Upper lobe of left lung (tissue), 6 donors: ENCODE results near the gene IFNL2. TPM values are rescaled to one million over a fixed set of nuclear protein-coding genes. Genes with fewer than 3 reads are reported as not detected.
"Not testable (repeated sequence)": the region's sequence is repeated elsewhere in the genome, so short reads cannot be mapped to it uniquely, and the experiment has no call there.

Source experiments
- ATAC-seq, 2 donors: fragments of 200-7000 bp; cut with Tn5 transposase; one replicate each; pipeline ENCODE4 v1.9.1; 2022; ENCODE audit warnings: mild to moderate bottlenecking in 2 of 2, moderate library complexity in 2 of 2; ENCODE audit not compliant: low FRiP score in 2 of 2
- DNase-seq, 2 donors: peaks; one replicate each; pipeline ENCODE4 v3.0.0-alpha.2; 2019 to 2020
- H3K27ac ChIP-seq, 4 donors: fragments of 200-600 bp; sonication (generic); one replicate each; pipeline ENCODE4 v1.5.1; 2016 to 2019
- H3K27me3 ChIP-seq, 4 donors: fragments of 200-600 bp; sonication (generic); one replicate each; pipeline ENCODE4 v1.5.1; 2017 to 2019
- H3K36me3 ChIP-seq, 4 donors: fragments of 200-600 bp; sonication (generic); one replicate each; pipeline ENCODE4 v1.5.1; 2016 to 2019
- H3K4me1 ChIP-seq, 4 donors: fragments of 200-600 bp; sonication (generic); one replicate each; pipeline ENCODE4 v1.5.1; 2018 to 2019
- H3K4me3 ChIP-seq, 4 donors: fragments of 200-600 bp; sonication (generic); one replicate each; pipeline ENCODE4 v1.5.1; 2017 to 2019; ENCODE audit warnings: mild to moderate bottlenecking in 2 of 4, moderate library complexity in 1 of 4
- H3K9me3 ChIP-seq, 4 donors: fragments of 200-600 bp; sonication (generic); one replicate each; pipeline ENCODE4 v1.5.1; 2018 to 2019
- EP300 ChIP-seq, 4 donors: sonication (generic); formaldehyde crosslinking; IDR thresholded peaks; one replicate each; pipeline ENCODE4 v1.5.1; 2017; ENCODE audit warnings: antibody characterized with exemption in 4 of 4, control low read depth in 2 of 4
- POLR2A ChIP-seq, 4 donors: fragments of 450-650 bp; IDR thresholded peaks; one replicate each; pipeline ENCODE4 v1.5.1; 2016 to 2017; ENCODE audit warnings: antibody characterized with exemption in 4 of 4, mild to moderate bottlenecking in 2 of 4
- POLR2AphosphoS5 ChIP-seq, 2 donors: sonication (generic); formaldehyde crosslinking; IDR thresholded peaks; one replicate each; pipeline ENCODE4 v1.5.1; 2017; ENCODE audit warnings: antibody characterized with exemption in 2 of 2
- WGBS, 2 donors: methylation state at CpG; one replicate each; pipeline ENCODE4 v1.1.5; 2017 to 2018; 5-methylcytosine and 5-hydroxymethylcytosine counted together
- total RNA-seq, 6 donors: library from RNA; depleted of rRNA in 4 of 6; stranded (reverse); fragments of >200 nt in 4 of 6; gene quantifications; one replicate each; pipeline versions ENCODE4 v1.1.0 to v1.2.1, GENCODE V29; 2016 to 2021
- TF ChIP-seq, protein P1 (sequence below), 6 experiments: fragments of 450-650 bp in 4 of 6; fragments of 200-600 bp in 2 of 6; sonication (generic) in 2 of 6; IDR thresholded peaks; one replicate each; pipeline ENCODE4 v1.5.1; 2016 to 2019; ENCODE audit warnings: antibody characterized with exemption in 6 of 6
- donor health status: DM: no; HTN: no; CAD: no; lungs with moderate emphysema.
- donor health status: DM: no; HTN: yes; CAD: no; lungs with severe emphysema.

The IFNL2 gene
- total RNA-seq, 6 donors from 2014 or later, result not detected

DNA sequence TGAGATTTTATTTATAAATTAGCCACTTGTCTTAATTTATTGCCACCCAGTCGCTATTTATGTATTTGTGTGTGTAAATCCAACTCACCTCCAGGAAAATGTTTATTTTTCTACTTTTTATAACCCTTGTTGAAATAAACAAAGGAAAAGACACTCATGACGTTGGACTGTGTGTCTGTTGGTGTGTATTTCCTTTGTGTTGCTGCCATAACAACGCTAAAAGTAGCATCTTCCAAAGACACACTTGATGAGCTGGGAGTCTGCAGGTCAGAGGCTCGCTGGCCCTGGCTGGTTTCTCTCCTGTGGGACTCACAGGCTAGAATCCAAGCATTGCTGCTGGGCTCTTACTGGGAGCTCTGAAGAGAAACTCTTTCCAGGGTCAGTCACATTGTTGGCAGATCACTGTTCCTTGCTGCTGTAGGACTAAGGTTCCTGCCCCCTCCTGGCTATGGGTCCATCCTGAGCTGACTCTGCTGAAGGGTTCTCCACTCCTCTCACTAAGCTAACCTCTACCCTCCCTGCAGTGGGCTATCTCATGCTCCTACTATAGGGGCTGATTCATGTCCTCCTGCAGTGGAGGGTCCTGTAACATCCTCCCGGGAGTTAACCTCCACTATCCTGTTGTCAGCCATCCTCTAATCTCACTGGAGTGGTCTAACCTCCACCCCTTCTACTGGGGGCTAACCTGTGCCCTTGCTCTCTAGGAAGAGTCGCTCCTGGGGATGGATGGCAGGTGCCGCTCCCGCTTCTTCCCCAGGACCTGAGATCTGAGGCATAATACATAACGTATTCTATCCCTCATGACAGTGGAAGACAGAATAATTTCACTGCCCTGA is 2.1 kb downstream of the IFNL2 start:
- H3K4me1 ChIP-seq, result peaks cover 0 to 3% (median 2%) of the 10 kb centered on the region in 4 donors
- H3K4me3 ChIP-seq, result no peak overlapping the region
- no peak for DNase-seq
- no peak for ATAC-seq
- no peaks in the 10 kb centered on the region for H3K36me3 ChIP-seq
- H3K9me3 ChIP-seq, result no peaks in the 10 kb centered on the region
- WGBS, 2 donors, result 66 to 79% methylated on average over 9 of the region's 9 CpGs
- H3K27ac ChIP-seq, result no peak overlapping the region
- TF ChIP-seq EP300 (IDR thresholded peaks at IDR 0.05), result no peak
- no peak for TF ChIP-seq POLR2AphosphoS5 (IDR thresholded peaks at IDR 0.05)
- TF ChIP-seq, protein P1, sequence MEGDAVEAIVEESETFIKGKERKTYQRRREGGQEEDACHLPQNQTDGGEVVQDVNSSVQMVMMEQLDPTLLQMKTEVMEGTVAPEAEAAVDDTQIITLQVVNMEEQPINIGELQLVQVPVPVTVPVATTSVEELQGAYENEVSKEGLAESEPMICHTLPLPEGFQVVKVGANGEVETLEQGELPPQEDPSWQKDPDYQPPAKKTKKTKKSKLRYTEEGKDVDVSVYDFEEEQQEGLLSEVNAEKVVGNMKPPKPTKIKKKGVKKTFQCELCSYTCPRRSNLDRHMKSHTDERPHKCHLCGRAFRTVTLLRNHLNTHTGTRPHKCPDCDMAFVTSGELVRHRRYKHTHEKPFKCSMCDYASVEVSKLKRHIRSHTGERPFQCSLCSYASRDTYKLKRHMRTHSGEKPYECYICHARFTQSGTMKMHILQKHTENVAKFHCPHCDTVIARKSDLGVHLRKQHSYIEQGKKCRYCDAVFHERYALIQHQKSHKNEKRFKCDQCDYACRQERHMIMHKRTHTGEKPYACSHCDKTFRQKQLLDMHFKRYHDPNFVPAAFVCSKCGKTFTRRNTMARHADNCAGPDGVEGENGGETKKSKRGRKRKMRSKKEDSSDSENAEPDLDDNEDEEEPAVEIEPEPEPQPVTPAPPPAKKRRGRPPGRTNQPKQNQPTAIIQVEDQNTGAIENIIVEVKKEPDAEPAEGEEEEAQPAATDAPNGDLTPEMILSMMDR (IDR thresholded peaks at IDR 0.05), result no peak
- no peak for TF ChIP-seq POLR2A (IDR thresholded peaks at IDR 0.05)
- peaks cover 0 to 5% (median 1%) of the 10 kb centered on the region in 4 donors for H3K27me3 ChIP-seq

DNA sequence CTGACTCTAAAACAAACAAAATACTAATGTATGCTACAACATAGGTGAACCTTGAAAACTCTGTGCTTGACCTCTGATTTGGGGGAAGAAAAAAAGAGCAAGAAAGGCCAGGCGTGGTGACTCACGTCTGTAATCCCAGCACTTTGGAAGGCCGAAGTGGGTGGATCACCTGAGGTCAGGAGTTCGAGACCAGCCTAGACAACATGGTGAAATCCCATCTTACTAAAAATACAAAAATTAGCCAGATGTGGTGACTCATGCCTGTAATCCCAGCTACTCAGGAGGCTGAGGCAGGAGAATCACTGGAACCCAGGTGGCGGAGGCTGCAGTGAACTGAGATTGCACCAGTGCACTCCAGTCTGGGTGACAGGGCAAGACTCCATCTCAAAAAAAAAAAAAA is 5.7 kb downstream of the IFNL2 start:
- not testable (repeated sequence) for H3K9me3 ChIP-seq, H3K4me3 ChIP-seq, H3K36me3 ChIP-seq, H3K27ac ChIP-seq, H3K4me1 ChIP-seq, ATAC-seq, H3K27me3 ChIP-seq, DNase-seq
- WGBS, 2 donors, result 92 to 97% methylated on average over 5 of the region's 5 CpGs

DNA sequence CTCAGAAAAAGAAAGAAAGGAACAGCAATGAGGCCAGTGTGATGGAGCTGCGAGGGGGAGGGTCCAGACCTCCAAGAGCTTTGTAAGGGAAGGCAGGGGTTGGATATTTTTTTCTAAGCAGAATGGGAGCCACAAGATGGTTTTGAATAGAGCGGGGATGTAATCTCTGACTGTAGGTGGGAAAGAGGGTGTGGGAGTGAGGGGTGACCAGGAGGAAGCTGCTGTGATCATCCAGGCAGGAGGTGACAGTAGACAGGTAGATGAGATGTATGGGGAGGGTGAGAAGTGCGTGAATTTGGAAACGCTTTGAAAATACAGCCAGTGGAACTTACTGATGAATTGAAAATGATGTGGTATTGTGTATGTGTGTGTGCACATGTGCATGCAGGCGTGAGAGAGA is 7.4 kb downstream of the IFNL2 start:
- Histone ChIP-seq H3K9me3 (no peaks in the 10 kb centered on the region), H3K36me3 (no peaks in the 10 kb centered on the region), H3K27me3 (no peaks in the 10 kb centered on the region), H3K4me3 (no peak overlapping the region), H3K4me1 (no peaks in the 10 kb centered on the region), H3K27ac (no peak overlapping the region)
- 83 to 84% methylated on average over 5 of the region's 5 CpGs for WGBS, 2 donors
- DNase-seq (no peak), ATAC-seq (no peak)
- TF ChIP-seq POLR2AphosphoS5 (IDR thresholded peaks at IDR 0.05) (no peak), POLR2A (IDR thresholded peaks at IDR 0.05) (no peak), EP300 (IDR thresholded peaks at IDR 0.05) (no peak)
- TF ChIP-seq, protein P1 (IDR thresholded peaks at IDR 0.05), result no peak

DNA sequence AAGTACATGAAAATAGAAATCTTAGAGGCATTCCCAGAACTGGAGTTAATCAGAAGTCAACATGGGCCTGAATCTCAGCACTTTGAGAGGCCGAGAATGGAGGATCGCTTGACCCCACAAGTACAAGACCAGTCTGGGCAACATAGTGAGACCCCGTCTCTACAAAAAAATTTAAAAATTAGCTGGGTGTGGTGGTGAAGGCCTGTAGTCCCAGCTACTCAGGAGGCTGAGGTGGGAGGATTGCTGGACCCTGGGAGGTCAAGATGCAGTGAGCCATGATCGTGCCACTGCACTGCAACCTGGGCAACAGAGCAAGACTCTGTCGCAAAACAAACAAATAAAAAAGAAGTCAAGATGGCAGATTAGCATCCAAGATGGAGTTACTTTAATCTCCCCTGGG is 8.5 kb downstream of the IFNL2 start:
- DNase-seq (no peak), ATAC-seq (no peak)
- no peaks in the 10 kb centered on the region for H3K9me3 ChIP-seq
- no peak overlapping the region for H3K4me3 ChIP-seq
- H3K27ac ChIP-seq, result no peak overlapping the region
- H3K4me1 ChIP-seq, result no peaks in the 10 kb centered on the region
- TF ChIP-seq EP300 (IDR thresholded peaks at IDR 0.05) (no peak), POLR2AphosphoS5 (IDR thresholded peaks at IDR 0.05) (no peak), POLR2A (IDR thresholded peaks at IDR 0.05) (no peak)
- TF ChIP-seq, protein P1 (IDR thresholded peaks at IDR 0.05), result no peak
- H3K27me3 ChIP-seq, result no peaks in the 10 kb centered on the region
- no peaks in the 10 kb centered on the region for H3K36me3 ChIP-seq
- 97 to 98% methylated on average over 5 of the region's 5 CpGs for WGBS, 2 donors

DNA sequence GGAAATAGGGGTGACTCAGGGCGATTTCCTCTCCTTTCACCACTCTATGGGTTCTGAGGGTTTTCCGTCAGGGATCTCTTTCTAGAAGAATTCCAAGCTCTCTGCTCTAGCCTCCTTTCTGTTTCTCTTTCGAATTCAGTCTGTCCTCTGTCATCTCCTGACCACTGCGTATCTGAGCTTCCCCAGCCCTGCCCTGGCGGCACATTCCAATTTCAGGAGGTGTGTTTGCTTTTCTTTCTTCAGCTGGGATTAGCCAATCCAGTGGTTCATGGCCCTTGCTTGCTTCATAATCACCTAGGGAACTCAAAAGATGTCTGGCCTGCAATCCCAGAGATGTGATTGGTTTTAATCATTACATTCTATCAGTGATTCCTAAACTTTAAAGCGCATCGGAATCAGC is 9.4 kb downstream of the IFNL2 start:
- Histone ChIP-seq H3K4me1 (no peaks in the 10 kb centered on the region), H3K27ac (no peak overlapping the region), H3K9me3 (no peaks in the 10 kb centered on the region), H3K36me3 (no peaks in the 10 kb centered on the region), H3K4me3 (no peak overlapping the region), H3K27me3 (no peaks in the 10 kb centered on the region)
- DNase-seq, result peak in 1 of 2 donors; percentile 33
- 51 to 57% methylated on average over 7 of the region's 7 CpGs for WGBS, 2 donors
- ATAC-seq, result peak in 1 of 2 donors; percentile 70
- TF ChIP-seq, protein P1 (IDR thresholded peaks at IDR 0.05), result no peak
- TF ChIP-seq EP300 (IDR thresholded peaks at IDR 0.05) (no peak), POLR2A (IDR thresholded peaks at IDR 0.05) (no peak), POLR2AphosphoS5 (IDR thresholded peaks at IDR 0.05) (no peak)
